GM12892 (cell line): ENCODE measurements around the gene CYTH3.

ENCODE experiments used
- POLR2A ChIP-seq: IDR thresholded peaks from 2 replicates; pipeline ENCODE4 v1.6.1; 2011; ENCODE audit warnings: low read depth, low read length, control low read depth
- POLR2AphosphoS5 ChIP-seq: IDR thresholded peaks from 2 replicates; pipeline ENCODE4 v1.6.1; 2011; ENCODE audit warnings: low read depth, low read length, control low read depth

DNA sequence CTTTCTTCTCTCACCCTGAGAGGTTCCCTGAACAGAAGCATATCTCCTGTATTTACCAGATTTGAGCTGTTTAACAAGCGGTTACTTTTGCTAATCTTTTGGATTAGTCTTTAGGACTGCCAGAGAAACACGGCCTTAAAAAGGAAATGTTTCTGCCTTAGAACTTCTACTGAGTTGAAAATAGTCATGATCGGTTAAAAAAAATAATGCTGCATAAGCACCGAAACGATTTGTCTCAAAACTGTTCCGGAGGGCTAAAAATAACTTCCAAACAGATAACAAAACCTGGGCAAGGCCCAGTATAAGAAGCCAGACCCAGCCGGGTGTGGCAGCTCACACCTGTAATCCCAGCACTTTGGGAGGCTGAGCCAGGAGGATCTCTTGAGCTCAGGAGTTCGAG is 43.3 kb upstream of the CYTH3 start:
- no peak for TF ChIP-seq POLR2AphosphoS5
- no peak for TF ChIP-seq POLR2A
